Measurements from ENCODE around the gene MAP3K2. TPM values are rescaled to one million over a fixed set of nuclear protein-coding genes. Genes with fewer than 3 reads are reported as not detected.

Gene MAP3K2
- polyA plus RNA-seq, 1 donor from 2014 or later: 37.0 TPM

DNA sequence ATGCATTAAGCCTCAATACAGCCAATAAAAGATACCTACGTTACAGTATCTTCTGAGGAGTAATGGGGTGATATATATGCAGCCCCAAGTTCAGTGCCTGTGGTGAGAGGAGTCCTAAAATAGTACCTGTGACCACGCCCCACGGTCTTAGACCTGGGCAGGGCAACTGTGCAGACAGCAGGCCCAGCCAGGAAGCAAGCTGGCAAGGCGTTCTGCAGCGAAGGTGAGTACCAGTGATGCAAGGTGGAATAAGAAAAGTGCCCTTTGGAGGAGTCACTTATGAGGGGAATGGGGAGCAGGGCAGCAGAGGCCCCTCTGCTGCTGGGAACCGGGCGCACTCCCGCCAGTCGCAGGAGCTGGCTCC lies 12.7 kb upstream of the MAP3K2 start:
- Histone ChIP-seq H3K79me2 (replicated peaks; ENCODE audit: insufficient read depth, low read length) (no peaks in the 10 kb centered on the region), H2AFZ (ENCODE audit: low read depth, low read length) (no peak overlapping the region), H3K27ac (ENCODE audit: low read length) (no peak overlapping the region), H3K9me2 (ENCODE audit: insufficient read depth, low read length) (no peaks in the 10 kb centered on the region), H3K9me3 (ENCODE audit: low read length) (no peaks in the 10 kb centered on the region), H3K36me3 (ENCODE audit: insufficient read depth, low read length) (no peaks in the 10 kb centered on the region), H4K20me1 (ENCODE audit: insufficient read depth) (no peaks in the 10 kb centered on the region), H3K4me2 (ENCODE audit: low read length) (no peak overlapping the region), H3K27me3 (ENCODE audit: insufficient read depth, low read depth, low read length) (no peaks in the 10 kb centered on the region), H3K4me3 (ENCODE audit: low read length) (no peak overlapping the region), H3K9ac (ENCODE audit: low read length) (no peak overlapping the region), H3F3A (ENCODE audit: insufficient read depth, low read length, poor library complexity, severe bottlenecking) (no peaks in the 10 kb centered on the region)
- TF ChIP-seq, protein P1, sequence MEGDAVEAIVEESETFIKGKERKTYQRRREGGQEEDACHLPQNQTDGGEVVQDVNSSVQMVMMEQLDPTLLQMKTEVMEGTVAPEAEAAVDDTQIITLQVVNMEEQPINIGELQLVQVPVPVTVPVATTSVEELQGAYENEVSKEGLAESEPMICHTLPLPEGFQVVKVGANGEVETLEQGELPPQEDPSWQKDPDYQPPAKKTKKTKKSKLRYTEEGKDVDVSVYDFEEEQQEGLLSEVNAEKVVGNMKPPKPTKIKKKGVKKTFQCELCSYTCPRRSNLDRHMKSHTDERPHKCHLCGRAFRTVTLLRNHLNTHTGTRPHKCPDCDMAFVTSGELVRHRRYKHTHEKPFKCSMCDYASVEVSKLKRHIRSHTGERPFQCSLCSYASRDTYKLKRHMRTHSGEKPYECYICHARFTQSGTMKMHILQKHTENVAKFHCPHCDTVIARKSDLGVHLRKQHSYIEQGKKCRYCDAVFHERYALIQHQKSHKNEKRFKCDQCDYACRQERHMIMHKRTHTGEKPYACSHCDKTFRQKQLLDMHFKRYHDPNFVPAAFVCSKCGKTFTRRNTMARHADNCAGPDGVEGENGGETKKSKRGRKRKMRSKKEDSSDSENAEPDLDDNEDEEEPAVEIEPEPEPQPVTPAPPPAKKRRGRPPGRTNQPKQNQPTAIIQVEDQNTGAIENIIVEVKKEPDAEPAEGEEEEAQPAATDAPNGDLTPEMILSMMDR (IDR thresholded peaks at IDR 0.05; ENCODE audit: poor library complexity, severe bottlenecking): no peak
- no peak for TF ChIP-seq SMC3 (conservative IDR thresholded peaks at IDR 0.05; ENCODE audit: poor library complexity)
- no peak for TF ChIP-seq RAD21 (conservative IDR thresholded peaks at IDR 0.05)
- TF ChIP-seq EZH2 (IDR thresholded peaks at IDR 0.05; ENCODE audit: borderline replicate concordance, insufficient read depth, low read length, poor library complexity, severe bottlenecking): no peak
- no peak for TF ChIP-seq TAF1 (IDR thresholded peaks at IDR 0.05; ENCODE audit: low read depth)
- no peak for TF ChIP-seq EP300 (conservative IDR thresholded peaks at IDR 0.05; ENCODE audit: poor library complexity, severe bottlenecking)
- TF ChIP-seq MXI1 (conservative IDR thresholded peaks at IDR 0.05; ENCODE audit: poor library complexity, severe bottlenecking): no peak
- no peak for TF ChIP-seq POLR2AphosphoS5 (IDR thresholded peaks at IDR 0.05)
- TF ChIP-seq, protein P2, sequence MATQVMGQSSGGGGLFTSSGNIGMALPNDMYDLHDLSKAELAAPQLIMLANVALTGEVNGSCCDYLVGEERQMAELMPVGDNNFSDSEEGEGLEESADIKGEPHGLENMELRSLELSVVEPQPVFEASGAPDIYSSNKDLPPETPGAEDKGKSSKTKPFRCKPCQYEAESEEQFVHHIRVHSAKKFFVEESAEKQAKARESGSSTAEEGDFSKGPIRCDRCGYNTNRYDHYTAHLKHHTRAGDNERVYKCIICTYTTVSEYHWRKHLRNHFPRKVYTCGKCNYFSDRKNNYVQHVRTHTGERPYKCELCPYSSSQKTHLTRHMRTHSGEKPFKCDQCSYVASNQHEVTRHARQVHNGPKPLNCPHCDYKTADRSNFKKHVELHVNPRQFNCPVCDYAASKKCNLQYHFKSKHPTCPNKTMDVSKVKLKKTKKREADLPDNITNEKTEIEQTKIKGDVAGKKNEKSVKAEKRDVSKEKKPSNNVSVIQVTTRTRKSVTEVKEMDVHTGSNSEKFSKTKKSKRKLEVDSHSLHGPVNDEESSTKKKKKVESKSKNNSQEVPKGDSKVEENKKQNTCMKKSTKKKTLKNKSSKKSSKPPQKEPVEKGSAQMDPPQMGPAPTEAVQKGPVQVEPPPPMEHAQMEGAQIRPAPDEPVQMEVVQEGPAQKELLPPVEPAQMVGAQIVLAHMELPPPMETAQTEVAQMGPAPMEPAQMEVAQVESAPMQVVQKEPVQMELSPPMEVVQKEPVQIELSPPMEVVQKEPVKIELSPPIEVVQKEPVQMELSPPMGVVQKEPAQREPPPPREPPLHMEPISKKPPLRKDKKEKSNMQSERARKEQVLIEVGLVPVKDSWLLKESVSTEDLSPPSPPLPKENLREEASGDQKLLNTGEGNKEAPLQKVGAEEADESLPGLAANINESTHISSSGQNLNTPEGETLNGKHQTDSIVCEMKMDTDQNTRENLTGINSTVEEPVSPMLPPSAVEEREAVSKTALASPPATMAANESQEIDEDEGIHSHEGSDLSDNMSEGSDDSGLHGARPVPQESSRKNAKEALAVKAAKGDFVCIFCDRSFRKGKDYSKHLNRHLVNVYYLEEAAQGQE (IDR thresholded peaks at IDR 0.05; ENCODE audit: borderline replicate concordance): no peak

DNA sequence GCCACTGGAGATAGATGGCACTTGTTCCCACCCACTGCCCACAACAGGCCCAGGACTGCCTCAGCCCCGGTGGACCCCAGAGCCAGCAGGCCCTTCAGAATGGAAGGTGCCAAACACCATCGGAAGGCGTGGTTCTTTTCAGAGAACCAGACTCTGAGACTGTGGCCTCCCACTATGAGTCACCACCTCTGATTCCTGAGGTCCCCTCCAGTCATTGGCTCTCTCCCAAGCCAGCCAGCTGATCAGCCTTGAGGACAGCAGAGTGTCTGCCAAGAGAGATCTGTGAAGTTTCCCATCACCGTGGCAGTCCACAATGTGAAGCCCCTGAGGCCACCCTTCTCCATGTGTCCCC lies 10.4 kb upstream of the MAP3K2 start:
- Histone ChIP-seq H3F3A (ENCODE audit: insufficient read depth, low read length, poor library complexity, severe bottlenecking) (no peaks in the 10 kb centered on the region), H3K27ac (ENCODE audit: low read length) (no peak overlapping the region), H3K27me3 (ENCODE audit: insufficient read depth, low read depth, low read length) (no peaks in the 10 kb centered on the region), H3K9ac (ENCODE audit: low read length) (no peak overlapping the region), H3K4me2 (ENCODE audit: low read length) (no peak overlapping the region), H3K9me2 (ENCODE audit: insufficient read depth, low read length) (no peaks in the 10 kb centered on the region), H4K20me1 (ENCODE audit: insufficient read depth) (no peaks in the 10 kb centered on the region), H3K36me3 (ENCODE audit: insufficient read depth, low read length) (no peaks in the 10 kb centered on the region), H2AFZ (ENCODE audit: low read depth, low read length) (no peak overlapping the region), H3K9me3 (ENCODE audit: low read length) (no peaks in the 10 kb centered on the region), H3K4me3 (ENCODE audit: low read length) (no peak overlapping the region), H3K79me2 (replicated peaks; ENCODE audit: insufficient read depth, low read length) (no peaks in the 10 kb centered on the region)
- TF ChIP-seq EZH2 (IDR thresholded peaks at IDR 0.05; ENCODE audit: borderline replicate concordance, insufficient read depth, low read length, poor library complexity, severe bottlenecking) (no peak), TAF1 (IDR thresholded peaks at IDR 0.05; ENCODE audit: low read depth) (no peak), MXI1 (conservative IDR thresholded peaks at IDR 0.05; ENCODE audit: poor library complexity, severe bottlenecking) (no peak), SMC3 (conservative IDR thresholded peaks at IDR 0.05; ENCODE audit: poor library complexity) (no peak), POLR2AphosphoS5 (IDR thresholded peaks at IDR 0.05) (no peak), RAD21 (conservative IDR thresholded peaks at IDR 0.05) (no peak), EP300 (conservative IDR thresholded peaks at IDR 0.05; ENCODE audit: poor library complexity, severe bottlenecking) (no peak)
- TF ChIP-seq, protein P2 (IDR thresholded peaks at IDR 0.05; ENCODE audit: borderline replicate concordance): no peak
- TF ChIP-seq, protein P1 (IDR thresholded peaks at IDR 0.05; ENCODE audit: poor library complexity, severe bottlenecking): no peak
